HTERT RPE-1 (cell line): ENCODE measurements around the gene MIPOL1.
"Not testable (repeated sequence)": the region's sequence is repeated elsewhere in the genome, so short reads cannot be mapped to it uniquely, and the experiment has no call there.

Experiments
- in situ Hi-C: fragments of 300-500 bp; cut with MboI; formaldehyde crosslinking; loops from 4 replicates; pipeline ENCODE4 v1.14.3; 2020; ENCODE audit warnings: low sequenced_read_pairs

Gene MIPOL1

GRCh38 chr14:37278636-37279538, 81.2 kb downstream of the MIPOL1 start:
- in situ Hi-C loops, result no loop called here

- in situ Hi-C loops, result no loop called here
These were observed 82.1 kb downstream of the MIPOL1 start for GRCh38 chr14:37279818-37280217.

DNA sequence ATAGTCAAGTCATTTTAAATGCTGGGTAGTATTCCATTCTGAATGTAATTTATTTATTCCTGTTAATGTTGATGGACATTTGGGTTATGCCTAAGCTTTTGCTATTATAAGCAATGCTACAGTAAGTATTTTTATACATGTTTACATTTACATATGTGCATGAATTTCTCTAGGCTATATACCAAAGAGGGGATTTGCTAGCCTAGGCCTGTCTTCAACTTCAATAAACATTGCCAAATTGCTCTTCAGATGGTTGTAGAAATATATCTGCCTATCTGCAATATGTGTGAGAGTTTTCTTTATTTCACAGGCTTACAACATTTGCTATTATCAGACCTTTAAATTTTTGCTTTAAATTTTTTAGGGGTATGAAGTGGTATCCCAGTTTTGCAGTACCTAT, 87.0 kb downstream of the MIPOL1 start:
- in situ Hi-C loops, result no loop called here

DNA sequence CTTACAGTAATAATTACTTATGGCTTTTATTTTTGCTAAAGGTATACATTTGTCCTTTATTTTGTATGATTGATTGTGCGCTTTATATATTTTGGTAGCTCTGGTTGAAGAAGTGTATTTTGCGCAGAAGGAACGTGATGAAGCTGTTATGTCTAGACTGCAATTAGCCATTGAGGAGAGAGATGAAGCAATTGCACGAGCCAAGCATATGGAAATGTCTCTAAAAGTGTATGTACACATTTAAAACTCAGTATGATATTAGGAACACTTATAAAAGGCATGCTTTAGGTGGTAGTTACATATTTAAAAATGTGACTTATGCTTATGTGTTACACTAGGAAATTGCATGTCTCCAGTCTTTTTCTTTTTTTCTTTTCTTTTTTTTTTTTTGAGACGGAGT, 87.5 kb downstream of the MIPOL1 start:
- in situ Hi-C loops, result no loop called here

DNA sequence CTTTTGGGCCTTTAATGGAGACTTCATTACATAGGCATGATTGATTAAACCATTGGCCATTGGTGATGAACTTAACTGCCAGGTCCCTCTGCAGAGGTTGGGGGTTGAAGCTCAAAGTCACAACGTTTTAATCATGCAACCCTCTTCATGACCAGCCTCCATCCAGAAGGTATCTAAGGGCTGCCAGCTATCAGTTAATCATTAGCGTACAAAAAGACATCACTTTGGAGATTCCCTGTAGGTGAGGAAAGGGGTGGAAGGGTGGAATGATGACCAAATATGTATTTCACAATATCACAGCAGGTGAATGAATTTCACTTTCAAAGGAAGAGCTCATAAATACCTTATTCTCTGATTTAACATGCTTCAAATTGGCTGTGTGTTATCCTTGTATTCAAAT, 92.0 kb downstream of the MIPOL1 start:
- in situ Hi-C loops, result no loop called here

DNA sequence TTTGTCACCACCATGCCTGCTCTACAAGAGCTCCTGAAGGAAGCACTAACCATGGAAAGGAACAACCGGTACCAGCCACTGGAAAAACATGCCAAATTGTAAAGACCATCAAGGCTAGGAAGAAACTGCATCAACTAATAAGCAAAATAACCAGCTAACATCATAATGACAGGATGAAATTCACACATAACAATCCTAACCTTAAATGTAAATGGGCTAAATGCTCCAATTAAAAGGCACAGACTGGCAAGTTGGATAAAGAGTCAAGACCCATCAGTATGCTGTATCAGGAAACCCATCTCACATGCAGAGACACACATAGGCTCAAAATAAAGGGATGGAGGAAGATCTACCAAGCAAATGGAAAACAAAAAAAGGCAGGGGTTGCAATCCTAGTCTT, 97.5 kb downstream of the MIPOL1 start:
- in situ Hi-C loops, result not testable (repeated sequence)

DNA sequence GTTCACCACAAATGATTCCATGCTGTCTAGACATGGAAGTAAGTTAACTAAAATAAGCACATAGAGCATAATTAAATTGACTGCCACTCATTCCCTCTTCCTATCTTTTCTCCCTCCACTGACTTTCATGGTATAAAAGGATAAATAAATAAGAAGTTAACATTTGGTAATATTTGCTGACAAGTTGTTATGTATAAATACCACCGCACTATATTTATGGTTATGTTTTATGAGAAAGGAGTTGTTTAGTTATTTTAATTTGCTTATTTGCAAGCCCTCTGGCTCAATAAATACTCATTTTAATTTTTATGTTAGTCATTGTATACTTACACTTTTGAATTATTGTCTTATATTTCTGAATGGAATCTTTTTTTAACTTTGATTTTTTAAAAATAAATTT, 113.5 kb downstream of the MIPOL1 start:
- in situ Hi-C loops, result no loop called here

DNA sequence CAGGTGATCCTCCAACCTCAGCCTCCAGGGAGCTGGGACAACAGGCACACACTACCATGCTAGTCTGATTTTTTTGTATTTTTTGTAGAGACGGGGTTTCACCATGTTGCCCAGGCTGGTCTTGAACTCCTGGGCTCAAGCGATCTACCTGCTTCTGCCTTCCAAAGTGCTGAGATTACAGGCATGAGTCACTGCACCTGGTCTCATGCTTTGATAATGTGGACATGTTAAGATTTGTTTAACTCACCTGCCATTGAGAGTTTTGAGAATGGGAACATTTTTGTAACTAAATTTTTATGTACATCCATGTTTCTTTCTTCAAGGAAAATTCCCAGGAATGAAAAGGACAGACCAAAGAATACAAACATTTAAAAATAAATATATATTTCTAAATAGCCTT, 121.2 kb downstream of the MIPOL1 start:
- in situ Hi-C loops, result no loop called here

DNA sequence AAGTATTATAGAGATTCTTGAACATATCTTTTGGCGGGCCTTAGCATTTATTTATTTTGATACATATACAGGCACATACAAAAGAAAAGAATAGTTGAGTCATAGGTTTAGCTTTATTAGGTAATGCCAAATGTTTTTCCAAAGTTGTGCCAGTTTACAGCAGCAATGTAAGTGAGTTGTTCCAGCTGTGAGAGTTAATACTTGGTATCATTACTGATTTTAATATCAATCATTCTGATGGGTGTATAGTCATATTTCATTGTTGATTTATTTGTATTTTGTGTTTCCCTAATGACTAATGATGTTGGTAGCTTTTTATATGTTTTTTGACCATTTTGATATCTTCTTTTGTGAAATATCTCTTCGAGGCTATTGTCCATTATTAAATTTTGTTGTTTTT, 122.4 kb downstream of the MIPOL1 start:
- in situ Hi-C loops, result no loop called here

GRCh38 chr14:37325332-37325731, 127.6 kb downstream of the MIPOL1 start:
- in situ Hi-C loops, result no loop called here

- in situ Hi-C loops, result no loop called here
These were observed 128.7 kb downstream of the MIPOL1 start for GRCh38 chr14:37326434-37326833.

GRCh38 chr14:37327933-37328332, 130.2 kb downstream of the MIPOL1 start:
- in situ Hi-C loops, result not testable (repeated sequence)

DNA sequence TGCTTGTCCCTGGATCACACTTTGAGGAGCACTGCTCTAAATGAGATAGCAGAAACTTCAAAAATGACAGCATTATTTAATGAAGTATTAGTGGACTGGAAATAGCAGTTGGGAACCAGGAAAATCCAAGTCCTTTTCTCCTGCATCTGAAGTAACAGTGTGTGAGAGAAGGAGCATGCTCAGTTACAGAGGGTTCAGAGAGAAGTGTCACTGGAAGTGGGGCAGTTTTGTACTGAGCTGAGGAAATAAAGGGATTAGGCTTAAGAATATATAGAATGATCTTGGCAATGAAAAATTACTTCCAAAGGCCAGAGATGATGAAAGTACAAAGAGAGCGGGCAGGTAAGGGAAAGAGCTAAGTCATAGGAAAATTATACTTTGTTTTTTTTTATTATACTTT, 130.9 kb downstream of the MIPOL1 start:
- in situ Hi-C loops, result no loop called here

- in situ Hi-C loops, result no loop called here
These were observed 131.7 kb downstream of the MIPOL1 start for GRCh38 chr14:37329189-37330001.

DNA sequence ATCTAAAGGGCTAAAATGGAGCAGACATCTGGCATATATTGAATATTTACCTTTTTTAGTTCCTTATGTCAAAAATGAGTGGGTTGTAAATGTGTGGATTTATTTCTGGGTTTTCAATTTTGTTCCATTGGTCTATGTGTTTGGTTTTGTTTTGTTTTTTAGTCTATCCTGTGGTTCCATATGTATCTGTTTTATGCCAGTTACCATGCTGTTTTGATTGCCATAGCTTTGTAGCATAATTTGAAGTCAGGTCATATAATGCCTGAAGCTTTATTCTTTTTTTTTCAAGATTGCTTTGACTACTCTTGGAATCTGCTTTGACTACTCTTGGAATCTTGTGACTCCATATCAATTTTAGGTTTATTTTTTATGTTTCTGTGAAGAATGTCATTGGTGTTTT, 133.2 kb downstream of the MIPOL1 start:
- in situ Hi-C loops, result no loop called here

GRCh38 chr14:37340353-37340752, 142.6 kb downstream of the MIPOL1 start:
- in situ Hi-C loops, result no loop called here

DNA sequence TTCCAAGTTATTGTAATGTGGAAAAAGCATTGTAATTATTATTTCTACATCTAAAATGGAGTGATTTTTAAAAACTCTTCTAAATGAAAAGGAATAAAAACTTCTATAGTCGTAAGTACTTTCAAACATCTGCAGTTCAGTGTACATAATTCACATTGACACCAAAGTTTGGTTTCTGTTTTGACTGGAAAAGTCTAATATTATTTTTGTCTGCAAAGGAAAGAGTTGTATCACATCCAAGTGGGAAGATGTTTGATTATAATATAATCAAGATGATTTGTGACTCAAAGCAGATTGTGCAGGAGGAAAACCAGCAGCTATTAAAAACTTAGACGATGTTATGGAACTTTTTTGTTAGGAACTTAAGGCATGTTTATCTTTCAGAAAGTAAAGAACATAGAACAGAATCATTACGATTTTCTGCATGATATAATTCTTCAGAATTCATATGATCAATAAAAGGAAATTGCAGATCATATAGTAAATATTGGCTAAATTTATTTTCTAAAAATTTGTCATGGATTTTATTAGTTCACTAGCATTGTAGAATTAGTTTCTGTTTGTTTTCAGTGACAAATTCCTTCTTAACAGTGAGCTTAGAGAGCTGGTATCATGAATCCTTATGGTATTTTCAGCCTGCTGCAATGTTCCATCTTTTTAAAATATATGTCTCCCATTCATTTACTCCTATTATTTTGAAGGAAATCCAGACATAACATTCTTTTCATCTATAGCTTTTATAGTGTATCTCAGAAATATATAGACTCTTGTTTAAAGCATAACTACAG, 145.8 kb downstream of the MIPOL1 start:
- in situ Hi-C loops, result no loop called here

DNA sequence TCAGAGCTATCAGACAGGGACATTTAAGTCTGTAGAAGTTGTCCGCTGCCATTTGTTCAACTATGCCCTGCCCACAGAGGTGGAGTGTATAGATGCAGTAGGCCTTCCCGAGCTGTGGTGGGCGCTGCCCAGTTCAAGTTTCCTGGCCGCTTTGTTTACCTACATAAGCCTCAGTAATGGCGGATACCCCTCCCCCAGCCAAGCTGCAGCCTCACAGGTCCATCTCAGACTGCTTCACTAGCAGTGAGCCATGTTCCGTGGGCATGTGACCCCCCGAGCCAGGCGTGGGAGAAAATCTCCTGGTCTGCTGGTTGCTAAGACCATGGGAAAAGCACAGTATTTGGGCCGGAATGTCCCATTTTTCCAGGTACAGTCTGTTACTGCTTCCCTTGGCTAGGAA, 165.9 kb downstream of the MIPOL1 start:
- in situ Hi-C loops, result no loop called here

DNA sequence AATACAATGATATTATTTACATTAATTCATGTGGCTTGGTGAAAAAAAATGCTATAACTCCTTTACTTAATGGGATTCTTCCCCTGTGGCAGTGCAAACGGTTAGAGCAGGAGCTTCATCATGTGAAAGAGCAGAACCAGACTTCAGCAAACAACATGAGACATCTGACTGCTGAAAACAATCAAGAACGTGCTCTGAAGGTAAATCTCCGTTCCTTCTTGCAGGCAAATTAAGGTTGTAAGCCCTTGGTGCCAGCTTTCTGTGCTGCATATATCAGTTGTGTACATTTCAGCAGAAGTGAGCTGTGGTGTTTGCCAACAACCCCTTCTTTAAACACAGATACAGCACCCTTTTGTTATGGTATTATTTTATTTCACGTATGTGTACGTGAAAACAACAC, 171.7 kb downstream of the MIPOL1 start:
- in situ Hi-C loops, result no loop called here

DNA sequence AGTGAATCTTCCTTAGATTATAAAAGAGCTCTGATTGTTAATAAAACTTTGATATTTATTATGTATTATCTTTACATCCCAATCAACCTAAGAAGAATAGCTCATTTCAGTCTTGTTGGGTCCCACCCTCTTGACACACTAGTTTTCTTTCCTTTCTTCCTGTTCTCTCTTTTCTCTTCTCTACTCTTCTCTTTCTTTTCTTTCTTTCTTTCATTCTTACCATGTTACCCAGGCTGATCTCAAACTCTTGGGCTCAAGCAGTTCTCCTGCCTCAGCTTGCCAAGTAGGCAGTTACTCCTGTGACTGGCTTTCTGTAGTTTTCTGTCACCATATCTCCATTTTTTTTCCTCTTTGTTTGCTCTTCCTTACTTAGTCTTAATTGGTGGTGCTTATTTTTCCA, 177.8 kb downstream of the MIPOL1 start:
- in situ Hi-C loops, result no loop called here

DNA sequence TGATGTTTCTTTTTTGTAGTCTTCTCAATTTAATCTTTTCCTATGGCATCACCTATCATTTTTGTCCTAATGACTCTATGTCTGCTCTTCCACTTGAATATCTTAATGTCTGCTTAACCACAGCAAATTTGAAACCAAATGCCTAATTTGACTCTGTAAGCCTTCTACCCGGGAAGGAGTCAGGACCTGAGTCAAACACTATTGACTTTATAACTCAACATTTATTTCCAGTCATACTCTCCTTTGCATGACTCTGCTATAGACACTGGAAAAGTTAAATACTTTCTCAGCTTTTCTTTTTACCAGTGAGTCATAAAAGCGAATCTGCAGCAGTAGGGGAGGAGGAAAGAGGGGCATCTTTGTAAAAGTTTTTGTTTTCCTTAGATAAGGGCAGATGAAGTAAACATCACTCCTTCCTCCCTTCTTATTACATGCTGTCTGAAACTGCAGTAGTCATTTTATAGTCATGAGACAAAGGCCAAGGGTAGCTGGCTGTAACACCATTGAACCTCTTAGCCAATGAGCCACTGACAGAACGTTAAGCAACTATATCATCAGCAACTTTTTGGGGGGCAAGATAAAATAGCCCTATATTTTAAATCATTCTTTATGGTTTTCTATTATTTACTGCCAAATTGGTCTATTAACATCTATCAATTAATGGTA, 179.3 kb downstream of the MIPOL1 start:
- in situ Hi-C loops, result no loop called here
